SK-N-SH (cell line): ENCODE measurements around the gene COPS7A. TPM values are rescaled to one million over a fixed set of nuclear protein-coding genes. Genes with fewer than 3 reads are reported as not detected.

Experiments used
- CTCF ChIA-PET: fragments of 300-600, 350-600 bp; formaldehyde crosslinking; extraction: SDS; loops from one replicate; lab custom pipeline; 2021; lab: Yijun Ruan, JAX
- POLR2A ChIA-PET: fragments of 350-600 bp; sonication (Branson Sonifier 250); formaldehyde crosslinking; extraction: SDS; loops from one replicate; lab custom pipeline; 2020; ENCODE audit warnings: antibody characterized with exemption, inconsistent platforms; lab: Yijun Ruan, JAX
- DNase-seq: peaks from one replicate; pipeline ENCODE4 v3.0.0; 2012
- H2AFZ ChIP-seq: fragments of 200-600 bp; sonication (generic); 2 replicates; pipeline ENCODE4 v1.8.1; 2016; ENCODE audit warnings: antibody characterized with exemption, mild to moderate bottlenecking, low read depth
- H3F3A ChIP-seq: fragments of 200-600 bp; sonication (generic); replicated peaks from 2 replicates; pipeline ENCODE3; 2016; ENCODE audit warnings: antibody characterized with exemption, mild to moderate bottlenecking; ENCODE audit not compliant: insufficient read depth
- H3K27ac ChIP-seq, 2 experiments: fragments of 200-500 bp in 1 of 2; fragments of 200-600 bp in 1 of 2; sonication (Bioruptor generic) in 1 of 2; sonication (generic), shearing (Covaris generic) in 1 of 2; 2 replicates each; pipeline versions ENCODE4 v1.5.1 to v1.6.1; 2014 to 2016; ENCODE audit warnings: low read depth in 2 of 2, inconsistent platforms in 1 of 2, low read length in 1 of 2, mild to moderate bottlenecking in 1 of 2, mixed read lengths in 1 of 2
- H3K27me3 ChIP-seq: fragments of 200-600 bp; sonication (generic), shearing (Covaris generic); 2 replicates; pipeline ENCODE4 v1.6.1; 2016; ENCODE audit warnings: mixed run types; ENCODE audit not compliant: insufficient read depth
- H3K36me3 ChIP-seq, 2 experiments: fragments of 200-500 bp in 1 of 2; fragments of 200-600 bp in 1 of 2; sonication (Bioruptor generic) in 1 of 2; sonication (generic) in 1 of 2; replicated peaks in 1 of 2; 2 replicates each; pipeline versions ENCODE3 to v1.5.1; 2014 to 2016; ENCODE audit warnings: low read length in 1 of 2, mild to moderate bottlenecking in 1 of 2; ENCODE audit not compliant: insufficient read depth in 2 of 2, control insufficient read depth in 1 of 2
- H3K4me1 ChIP-seq, 2 experiments: fragments of 200-500 bp in 1 of 2; fragments of 200-600 bp in 1 of 2; sonication (Bioruptor generic) in 1 of 2; sonication (generic), shearing (Covaris generic) in 1 of 2; 2 replicates each; pipeline versions ENCODE4 v1.5.1 to v1.6.1; 2014 to 2016; ENCODE audit warnings: low read depth in 1 of 2, low read length in 1 of 2, mixed run types in 1 of 2; ENCODE audit not compliant: insufficient read depth in 2 of 2, control insufficient read depth in 1 of 2
- H3K4me2 ChIP-seq: fragments of 200-600 bp; sonication (generic), shearing (Covaris generic); 2 replicates; pipeline ENCODE4 v1.6.1; 2017; ENCODE audit warnings: mixed run types
- H3K4me3 ChIP-seq, 2 experiments: fragments of 200-500 bp in 1 of 2; fragments of 200-600 bp in 1 of 2; sonication (Bioruptor generic) in 1 of 2; sonication (generic), shearing (Covaris generic) in 1 of 2; 2 replicates each; pipeline versions ENCODE4 v1.5.1 to v1.8.1; 2014 to 2016; ENCODE audit warnings: low read depth in 2 of 2, inconsistent platforms in 1 of 2, low read length in 1 of 2, mild to moderate bottlenecking in 1 of 2, mixed read lengths in 1 of 2, moderate library complexity in 1 of 2
- H3K79me2 ChIP-seq: fragments of 200-600 bp; sonication (generic); 2 replicates; pipeline ENCODE4 v1.8.1; 2017; ENCODE audit warnings: mild to moderate bottlenecking; ENCODE audit not compliant: insufficient read depth
- H3K9ac ChIP-seq: fragments of 200-600 bp; sonication (generic); 2 replicates; pipeline ENCODE4 v1.6.1; 2017; ENCODE audit warnings: mixed run types
- H3K9me2 ChIP-seq: fragments of 200-600 bp; sonication (generic); 2 replicates; pipeline ENCODE4 v1.6.1; 2017; ENCODE audit warnings: mixed run types
- H3K9me3 ChIP-seq: fragments of 200-600 bp; sonication (generic); 2 replicates; pipeline ENCODE4 v1.6.1; 2017; ENCODE audit warnings: mixed run types, mild to moderate bottlenecking, moderate library complexity
- H4K20me1 ChIP-seq: fragments of 200-600 bp; sonication (generic); 2 replicates; pipeline ENCODE4 v1.6.1; 2017; ENCODE audit warnings: mild to moderate bottlenecking, mixed run types; ENCODE audit not compliant: insufficient read depth
- CHD2 ChIP-seq: fragments of 150-350 bp; IDR thresholded peaks from 2 replicates; pipeline ENCODE4 v1.6.1; 2018; ENCODE audit warnings: low read length; ENCODE audit not compliant: partially characterized antibody
- EP300 ChIP-seq, 2 experiments: IDR thresholded peaks; 2 replicates each; pipeline versions ENCODE4 v1.4.0 to v1.6.1; 2012; ENCODE audit warnings: borderline replicate concordance in 1 of 2, low read depth in 1 of 2, low read length in 1 of 2
- EZH2phosphoT487 ChIP-seq: fragments of 200-600 bp; sonication (generic); IDR thresholded peaks from 2 replicates; pipeline ENCODE4 v1.6.1; 2017; ENCODE audit warnings: low read depth, mixed run types, mild to moderate bottlenecking, antibody characterized with exemption, moderate library complexity, borderline replicate concordance
- FOSL2 ChIP-seq: IDR thresholded peaks from 2 replicates; pipeline ENCODE4 v1.4.0; 2012; ENCODE audit warnings: low read depth, mild to moderate bottlenecking, moderate library complexity, borderline replicate concordance
- FOXJ3 ChIP-seq: sonication (generic); formaldehyde crosslinking; IDR thresholded peaks from 2 replicates; pipeline ENCODE4 v1.5.1; 2020; ENCODE audit warnings: mild to moderate bottlenecking, missing genetic modification reagents
- FOXM1 ChIP-seq: IDR thresholded peaks from 2 replicates; pipeline ENCODE4 v1.4.0; 2012; ENCODE audit warnings: low read depth, mild to moderate bottlenecking
- GABPA ChIP-seq: IDR thresholded peaks from 2 replicates; pipeline ENCODE4 v1.4.0; 2012; ENCODE audit warnings: low read depth, mild to moderate bottlenecking
- MEF2A ChIP-seq: IDR thresholded peaks from 2 replicates; pipeline ENCODE4 v1.4.0; 2012; ENCODE audit warnings: low read depth, borderline replicate concordance
- MXI1 ChIP-seq: IDR thresholded peaks from 2 replicates; pipeline ENCODE4 v1.6.1; 2012; ENCODE audit warnings: mild to moderate bottlenecking, low read depth, low read length, improper control_type of control experiment
- NFIC ChIP-seq: IDR thresholded peaks from 2 replicates; pipeline ENCODE4 v1.4.0; 2012; ENCODE audit warnings: borderline replicate concordance
- NRF1 ChIP-seq: IDR thresholded peaks from 2 replicates; pipeline ENCODE4 v1.6.1; 2012; ENCODE audit warnings: low read depth, mild to moderate bottlenecking, low read length
- POLR2AphosphoS5 ChIP-seq: IDR thresholded peaks from 2 replicates; pipeline ENCODE4 v1.6.1; 2012; ENCODE audit warnings: low read depth, low read length
- RAD21 ChIP-seq: IDR thresholded peaks from 2 replicates; pipeline ENCODE4 v1.6.1; 2012; ENCODE audit warnings: mild to moderate bottlenecking, low read length
- RCOR1 ChIP-seq: fragments of 150-350 bp; IDR thresholded peaks from 2 replicates; pipeline ENCODE4 v1.6.1; 2017; ENCODE audit warnings: antibody characterized with exemption, low read length
- RFX5 ChIP-seq: IDR thresholded peaks from 2 replicates; pipeline ENCODE4 v1.6.1; 2012; ENCODE audit warnings: mild to moderate bottlenecking, improper control_type of control experiment, low read length
- RXRA ChIP-seq: IDR thresholded peaks from 2 replicates; pipeline ENCODE4 v1.4.0; 2012; ENCODE audit warnings: low read depth, mild to moderate bottlenecking, borderline replicate concordance
- SIN3A ChIP-seq: IDR thresholded peaks from 2 replicates; pipeline ENCODE4 v1.6.1; 2012; ENCODE audit warnings: low read depth, mild to moderate bottlenecking, low read length, moderate library complexity, borderline replicate concordance
- SMC3 ChIP-seq: IDR thresholded peaks from 2 replicates; pipeline ENCODE4 v1.6.1; 2012; ENCODE audit warnings: low read depth, low read length, improper control_type of control experiment
- TAF1 ChIP-seq: IDR thresholded peaks from 2 replicates; pipeline ENCODE4 v1.6.1; 2012; ENCODE audit warnings: low read depth, mild to moderate bottlenecking, low read length, moderate library complexity, borderline replicate concordance
- TEAD4 ChIP-seq: IDR thresholded peaks from 2 replicates; pipeline ENCODE4 v1.4.0; 2012; ENCODE audit warnings: mild to moderate bottlenecking, borderline replicate concordance; ENCODE audit not compliant: insufficient read depth
- YY1 ChIP-seq: IDR thresholded peaks from 2 replicates; pipeline ENCODE4 v1.4.0; 2012; ENCODE audit warnings: low read depth, mild to moderate bottlenecking
- ZBTB33 ChIP-seq: IDR thresholded peaks from 2 replicates; pipeline ENCODE4 v1.4.0; 2012; ENCODE audit warnings: low read depth, borderline replicate concordance
- WGBS: methylation state at CpG from one replicate; pipeline ENCODE4 v1.1.6; 2017; ENCODE audit warnings: low lambda C conversion rate; 5-methylcytosine and 5-hydroxymethylcytosine counted together
- polyA plus RNA-seq, 3 experiments: library from polyadenylated mRNA; depleted of rRNA; stranded (reverse); fragments of >200 nt; gene quantifications; 2 replicates each; pipeline ENCODE4 v1.2.3, GENCODE V29; 2012
- TF ChIP-seq, protein P1 (sequence below): IDR thresholded peaks from 2 replicates; pipeline ENCODE4 v1.4.0; 2012; ENCODE audit warnings: low read depth, borderline replicate concordance

COPS7A gene
- polyA plus RNA-seq, 1 of the 3 experiments (the other 2 are of a cell fraction): 191 TPM

- no peak overlapping the region for H3K9ac ChIP-seq
- H3K4me2 ChIP-seq: no peak overlapping the region
- H3K36me3 ChIP-seq: peaks cover 3 to 19% of the 10 kb centered on the region in 2 experiments
- no peak for TF ChIP-seq YY1
- TF ChIP-seq FOXM1: no peak
- no peak for TF ChIP-seq EZH2phosphoT487
- TF ChIP-seq NFIC: no peak
- no peak for TF ChIP-seq SMC3
- TF ChIP-seq POLR2AphosphoS5: no peak
- H3K9me2 ChIP-seq: no peaks in the 10 kb centered on the region
- H3K4me3 ChIP-seq: no peak overlapping the region
- peaks cover 22% of the 10 kb centered on the region for H3K79me2 ChIP-seq
- peaks cover 9 to 10% of the 10 kb centered on the region in 2 experiments; a peak in 2 of 4 replicates for H3K4me1 ChIP-seq
- H3K27me3 ChIP-seq: no peaks in the 10 kb centered on the region
- H3K27ac ChIP-seq: no peak overlapping the region
- H2AFZ ChIP-seq: no peak overlapping the region
- no peak for DNase-seq
- no peaks in the 10 kb centered on the region for H4K20me1 ChIP-seq
- ChIA-PET CTCF (interaction anchor here (0.9 to 4.8 kb wide), 2 partner anchors 10 to 59 kb away, joined by 3 to 19 read pairs; partner anchors contain the start of gene MLF2), POLR2A (interaction anchor here (0.6 to 1.1 kb wide), 2 partner anchors 51 to 72 kb away, joined by 3 read pairs; partner anchors contain the start of gene PTMS)
- 87% methylated on average over 4 of the region's 4 CpGs for WGBS
- no peaks in the 10 kb centered on the region for H3K9me3 ChIP-seq
- peaks cover 10% of the 10 kb centered on the region for H3F3A ChIP-seq
These were observed 30.0 kb upstream of the COPS7A start for GRCh38 chr12:6693832-6694355.

- H3K9ac ChIP-seq: no peak overlapping the region
- no peaks in the 10 kb centered on the region for H3K9me3 ChIP-seq
- peaks cover 3 to 19% of the 10 kb centered on the region in 2 experiments for H3K36me3 ChIP-seq
- H3K27me3 ChIP-seq: no peaks in the 10 kb centered on the region
- no peak overlapping the region for H3K27ac ChIP-seq
- H4K20me1 ChIP-seq: no peaks in the 10 kb centered on the region
- H3K4me2 ChIP-seq: no peak overlapping the region
- ChIA-PET CTCF (interaction anchor here (0.8 to 4.8 kb wide), 3 partner anchors 10 to 139 kb away, joined by 3 to 19 read pairs (median 10); partner anchors contain the start of genes IFFO1 and MLF2), POLR2A (interaction anchor here (1.1 kb wide), 1 partner anchor 71 kb away, joined by 3 read pairs; the partner anchor contains the start of gene PTMS)
- H2AFZ ChIP-seq: no peak overlapping the region
- H3K9me2 ChIP-seq: no peaks in the 10 kb centered on the region
- no peak overlapping the region for H3K4me3 ChIP-seq
- WGBS: 83% methylated on average over 7 of the region's 9 CpGs
- H3K4me1 ChIP-seq: peaks cover 13 to 14% of the 10 kb centered on the region in 2 experiments; a peak in 2 of 4 replicates
- peaks cover 29% of the 10 kb centered on the region for H3K79me2 ChIP-seq
- peaks cover 16% of the 10 kb centered on the region for H3F3A ChIP-seq
- no peak for DNase-seq
- TF ChIP-seq MXI1 (no peak), POLR2AphosphoS5 (no peak), EP300 (IDR thresholded peaks at IDR 0.05; ENCODE audit: borderline replicate concordance in 1 of 2, low read depth in 1 of 2, low read length in 1 of 2) (no peak), TEAD4 (no peak), NFIC (no peak), MEF2A (no peak), GABPA (no peak), FOXJ3 (CRISPR knock-in tag) (no peak), SIN3A (no peak), ZBTB33 (no peak), CHD2 (no peak), RFX5 (no peak), RXRA (no peak), FOSL2 (no peak), RAD21 (no peak), TAF1 (no peak), NRF1 (no peak), RCOR1 (no peak)
- TF ChIP-seq, protein P1, sequence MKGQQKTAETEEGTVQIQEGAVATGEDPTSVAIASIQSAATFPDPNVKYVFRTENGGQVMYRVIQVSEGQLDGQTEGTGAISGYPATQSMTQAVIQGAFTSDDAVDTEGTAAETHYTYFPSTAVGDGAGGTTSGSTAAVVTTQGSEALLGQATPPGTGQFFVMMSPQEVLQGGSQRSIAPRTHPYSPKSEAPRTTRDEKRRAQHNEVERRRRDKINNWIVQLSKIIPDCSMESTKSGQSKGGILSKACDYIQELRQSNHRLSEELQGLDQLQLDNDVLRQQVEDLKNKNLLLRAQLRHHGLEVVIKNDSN: no peak
These were observed 29.1 kb upstream of the COPS7A start for GRCh38 chr12:6694701-6695100.
